CD4-positive, alpha-beta T cell treated with Interleukin-2 at 100 ng/mL for 4 hours (primary cell): ENCODE results near the gene TTLL10.
A peak's percentile ranks its signal among the peaks of the same experiment; 100 is the strongest.

Experiments used
- DNase-seq: peaks from one replicate; pipeline ENCODE4 v3.0.0-alpha.2; 2020; ENCODE audit warnings: low spot score

TTLL10 gene

GRCh38 chr1:1173793-1174415 is at the start of gene TTLL10:
Gene TTLL10, plus strand, starts transcription at chr1:1173880. Its CDS starts 5,336 bp downstream, at chr1:1179216.
- DNase-seq = peak; percentile 71

GRCh38 chr1:1124508-1124785 is 49.2 kb upstream of the TTLL10 start:
- no peak for DNase-seq

GRCh38 chr1:1124786-1125642 is 48.7 kb upstream of the TTLL10 start:
- no peak for DNase-seq

- no peak for DNase-seq
Observed at GRCh38 chr1:1125945-1126344, 47.7 kb upstream of the TTLL10 start.

- no peak for DNase-seq
Observed at GRCh38 chr1:1127551-1128451, 45.9 kb upstream of the TTLL10 start.

GRCh38 chr1:1128454-1129139 is 45.1 kb upstream of the TTLL10 start:
- no peak for DNase-seq

- no peak for DNase-seq
Observed at GRCh38 chr1:1129381-1129821, 44.3 kb upstream of the TTLL10 start.

- no peak for DNase-seq
Observed at GRCh38 chr1:1130206-1131120, 43.2 kb upstream of the TTLL10 start.

- DNase-seq = no peak
Observed at GRCh38 chr1:1132042-1132950, 41.4 kb upstream of the TTLL10 start.

- no peak for DNase-seq
Observed at GRCh38 chr1:1132956-1133750, 40.5 kb upstream of the TTLL10 start.

GRCh38 chr1:1134300-1134970 is 39.2 kb upstream of the TTLL10 start:
- DNase-seq = no peak

GRCh38 chr1:1135339-1136136 is 38.1 kb upstream of the TTLL10 start:
- no peak for DNase-seq

GRCh38 chr1:1136547-1137230 is 37.0 kb upstream of the TTLL10 start:
- DNase-seq = no peak

GRCh38 chr1:1137256-1138045 is 36.2 kb upstream of the TTLL10 start:
- DNase-seq = peak; percentile 74

- no peak for DNase-seq
Observed at GRCh38 chr1:1140673-1141072, 33.0 kb upstream of the TTLL10 start.

- no peak for DNase-seq
Observed at GRCh38 chr1:1141244-1141910, 32.3 kb upstream of the TTLL10 start.
